ENCODE data around the gene GRIK4.

DNA sequence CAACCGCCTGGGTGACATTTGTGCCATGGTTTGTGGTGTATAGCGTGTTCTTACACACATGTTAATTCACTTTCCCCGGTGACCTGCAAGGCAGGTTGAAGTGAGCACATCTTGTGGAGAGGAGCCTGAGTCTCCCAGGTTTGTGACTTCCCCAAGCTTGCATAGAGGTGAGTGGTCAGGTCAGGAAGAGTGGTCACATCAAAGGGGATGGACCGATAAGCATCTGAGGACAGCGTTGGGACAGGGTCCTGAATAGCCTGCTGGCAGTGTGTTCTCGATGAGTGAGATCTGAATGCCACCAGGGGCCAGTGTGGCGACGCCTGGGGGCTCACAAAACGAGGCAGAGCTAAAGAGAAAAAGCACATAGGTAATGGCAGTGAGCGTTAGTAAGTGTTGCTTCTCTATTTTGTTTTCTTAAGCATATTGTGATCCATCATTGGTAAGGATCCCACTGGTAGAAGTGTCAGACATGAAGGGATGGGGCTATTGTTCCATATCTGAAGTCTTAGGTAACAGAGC lies 154.6 kb downstream of the GRIK4 start:
- TF ChIP-seq, protein P1, sequence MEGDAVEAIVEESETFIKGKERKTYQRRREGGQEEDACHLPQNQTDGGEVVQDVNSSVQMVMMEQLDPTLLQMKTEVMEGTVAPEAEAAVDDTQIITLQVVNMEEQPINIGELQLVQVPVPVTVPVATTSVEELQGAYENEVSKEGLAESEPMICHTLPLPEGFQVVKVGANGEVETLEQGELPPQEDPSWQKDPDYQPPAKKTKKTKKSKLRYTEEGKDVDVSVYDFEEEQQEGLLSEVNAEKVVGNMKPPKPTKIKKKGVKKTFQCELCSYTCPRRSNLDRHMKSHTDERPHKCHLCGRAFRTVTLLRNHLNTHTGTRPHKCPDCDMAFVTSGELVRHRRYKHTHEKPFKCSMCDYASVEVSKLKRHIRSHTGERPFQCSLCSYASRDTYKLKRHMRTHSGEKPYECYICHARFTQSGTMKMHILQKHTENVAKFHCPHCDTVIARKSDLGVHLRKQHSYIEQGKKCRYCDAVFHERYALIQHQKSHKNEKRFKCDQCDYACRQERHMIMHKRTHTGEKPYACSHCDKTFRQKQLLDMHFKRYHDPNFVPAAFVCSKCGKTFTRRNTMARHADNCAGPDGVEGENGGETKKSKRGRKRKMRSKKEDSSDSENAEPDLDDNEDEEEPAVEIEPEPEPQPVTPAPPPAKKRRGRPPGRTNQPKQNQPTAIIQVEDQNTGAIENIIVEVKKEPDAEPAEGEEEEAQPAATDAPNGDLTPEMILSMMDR (IDR thresholded peaks at IDR 0.05): no peak
- TF ChIP-seq POLR2A (IDR thresholded peaks at IDR 0.05): no peak
